ENCODE measurements around the gene NCKAP5L.

Gene NCKAP5L

DNA sequence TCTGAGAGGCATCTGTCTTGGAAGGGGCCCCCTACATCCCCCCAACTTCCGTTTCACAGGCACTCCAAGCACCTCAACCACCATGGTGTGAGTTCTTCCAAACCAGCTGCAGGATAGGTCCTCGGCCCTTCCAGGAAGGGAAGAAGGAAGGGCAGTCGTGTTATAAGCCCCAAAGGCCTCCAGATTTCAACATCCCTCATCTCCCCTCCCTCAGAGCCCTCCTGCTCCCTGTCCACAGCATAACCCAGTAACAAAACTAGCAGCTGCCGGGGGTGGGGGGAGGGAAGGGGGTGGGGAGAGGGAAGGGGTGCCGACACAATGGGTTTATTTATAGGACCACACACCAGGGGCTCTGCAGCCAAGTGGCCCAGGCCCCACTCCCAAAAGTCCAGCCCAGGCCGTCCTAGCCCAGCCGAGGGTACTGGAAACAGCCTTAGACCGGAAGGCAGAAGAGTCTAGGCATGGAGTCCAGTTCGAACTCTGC lies 18.3 kb downstream of the NCKAP5L start:
- Histone ChIP-seq H3K27me3 (ENCODE audit: control insufficient read depth in 2 of 2, insufficient read depth in 2 of 2, low read length in 2 of 2) (no peaks in the 10 kb centered on the region), H3K36me3 (ENCODE audit: control insufficient read depth in 2 of 2, insufficient read depth in 2 of 2, low read length in 2 of 2) (no peaks in the 10 kb centered on the region), H3K27ac (ENCODE audit: low read depth in 2 of 2, low read length in 2 of 2) (peak overlapping the region in 1 of 2 donors; percentile 34), H3K9me3 (ENCODE audit: control insufficient read depth in 2 of 2, low read length in 2 of 2) (no peaks in the 10 kb centered on the region), H3K9ac (ENCODE audit: low read depth in 1 of 2, low read length in 2 of 2) (no peak overlapping the region), H3K4me3 (ENCODE audit: low read length in 2 of 2) (no peak overlapping the region), H3K4me1 (ENCODE audit: control insufficient read depth in 2 of 2, insufficient read depth in 2 of 2, low read length in 2 of 2) (peaks cover 0 to 8% of the 10 kb centered on the region in 2 donors)

DNA sequence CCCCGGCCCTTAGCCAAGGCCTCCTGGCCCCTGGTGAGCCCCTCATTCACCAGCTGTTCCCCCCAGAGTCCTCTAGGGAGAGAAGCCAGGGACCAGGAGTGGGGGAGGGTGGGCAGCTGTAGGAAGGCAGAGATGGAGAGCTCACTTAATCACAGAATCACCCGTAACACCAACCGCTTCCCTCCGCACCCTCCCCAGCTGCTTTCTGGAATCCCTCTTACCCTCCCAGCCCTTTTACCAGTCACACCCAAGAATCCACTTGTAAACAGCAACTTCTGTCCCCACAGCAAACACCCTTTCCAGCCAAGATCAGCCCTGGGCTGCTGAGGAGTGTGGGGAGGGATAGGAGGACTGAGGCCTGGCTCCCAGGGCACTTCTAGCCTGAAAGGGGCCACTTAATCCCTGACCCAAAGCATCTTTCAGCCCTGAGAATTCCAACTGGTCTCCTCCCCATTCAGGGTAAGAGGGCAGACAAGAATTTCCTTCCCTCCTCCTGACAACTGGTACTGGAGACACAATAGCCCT lies 18.8 kb downstream of the NCKAP5L start:
- peaks cover 0 to 8% of the 10 kb centered on the region in 2 donors for H3K4me1 ChIP-seq (ENCODE audit: control insufficient read depth in 2 of 2, insufficient read depth in 2 of 2, low read length in 2 of 2)
- no peaks in the 10 kb centered on the region for H3K27me3 ChIP-seq (ENCODE audit: control insufficient read depth in 2 of 2, insufficient read depth in 2 of 2, low read length in 2 of 2)
- no peaks in the 10 kb centered on the region for H3K9me3 ChIP-seq (ENCODE audit: control insufficient read depth in 2 of 2, low read length in 2 of 2)
- H3K36me3 ChIP-seq (ENCODE audit: control insufficient read depth in 2 of 2, insufficient read depth in 2 of 2, low read length in 2 of 2) = no peaks in the 10 kb centered on the region
- peak overlapping the region; percentile 34 to 72 for H3K27ac ChIP-seq (ENCODE audit: low read depth in 2 of 2, low read length in 2 of 2)
- no peak overlapping the region for H3K9ac ChIP-seq (ENCODE audit: low read depth in 1 of 2, low read length in 2 of 2)
- no peak overlapping the region for H3K4me3 ChIP-seq (ENCODE audit: low read length in 2 of 2)

DNA sequence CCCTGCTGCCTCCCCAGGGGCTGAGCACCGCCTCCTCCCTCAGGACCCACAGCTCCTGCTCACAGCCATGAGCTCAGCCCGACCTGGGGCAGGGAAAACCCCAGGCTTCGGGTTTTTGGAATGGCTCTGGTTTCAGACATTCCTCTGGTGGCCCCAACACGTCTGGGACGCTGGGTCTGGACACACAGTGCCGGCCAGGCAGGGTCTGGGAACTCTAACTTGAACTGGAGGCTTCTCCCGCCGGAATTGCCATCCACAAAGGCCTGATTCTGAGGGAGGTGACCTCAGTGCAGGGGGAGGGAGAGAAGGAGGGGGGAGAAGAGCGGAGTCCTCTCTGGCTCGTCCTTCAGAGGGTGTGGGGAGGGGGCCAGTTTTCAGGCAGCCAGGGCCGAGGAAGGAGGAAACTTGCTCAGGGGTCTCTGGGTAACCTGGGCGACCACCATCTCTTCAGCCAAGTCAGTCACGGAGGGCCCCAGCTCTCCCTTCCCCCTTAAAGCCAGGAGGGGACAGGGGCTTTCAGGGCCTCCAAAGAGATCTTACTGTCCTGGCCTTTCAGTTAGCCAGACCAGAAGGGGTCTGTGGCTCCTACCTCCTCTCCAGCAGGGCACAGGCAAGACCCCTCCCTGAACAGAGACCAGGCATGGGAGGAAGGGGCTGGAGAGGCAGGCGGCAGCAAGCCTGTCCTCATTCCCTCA lies 19.4 kb downstream of the NCKAP5L start:
- Histone ChIP-seq H3K4me3 (ENCODE audit: low read length in 2 of 2) (no peak overlapping the region), H3K36me3 (ENCODE audit: control insufficient read depth in 2 of 2, insufficient read depth in 2 of 2, low read length in 2 of 2) (no peaks in the 10 kb centered on the region), H3K27me3 (ENCODE audit: control insufficient read depth in 2 of 2, insufficient read depth in 2 of 2, low read length in 2 of 2) (no peaks in the 10 kb centered on the region), H3K9ac (ENCODE audit: low read depth in 1 of 2, low read length in 2 of 2) (no peak overlapping the region), H3K27ac (ENCODE audit: low read depth in 2 of 2, low read length in 2 of 2) (peak overlapping the region; percentile 34 to 72), H3K9me3 (ENCODE audit: control insufficient read depth in 2 of 2, low read length in 2 of 2) (no peaks in the 10 kb centered on the region), H3K4me1 (ENCODE audit: control insufficient read depth in 2 of 2, insufficient read depth in 2 of 2, low read length in 2 of 2) (peaks cover 0 to 8% of the 10 kb centered on the region in 2 donors)

GRCh38 chr12:49807991-49808580 lies 20.1 kb downstream of the NCKAP5L start:
- peaks cover 0 to 8% of the 10 kb centered on the region in 2 donors for H3K4me1 ChIP-seq (ENCODE audit: control insufficient read depth in 2 of 2, insufficient read depth in 2 of 2, low read length in 2 of 2)
- no peak overlapping the region for H3K9ac ChIP-seq (ENCODE audit: low read depth in 1 of 2, low read length in 2 of 2)
- no peaks in the 10 kb centered on the region for H3K36me3 ChIP-seq (ENCODE audit: control insufficient read depth in 2 of 2, insufficient read depth in 2 of 2, low read length in 2 of 2)
- H3K9me3 ChIP-seq (ENCODE audit: control insufficient read depth in 2 of 2, low read length in 2 of 2) = no peaks in the 10 kb centered on the region
- no peak overlapping the region for H3K4me3 ChIP-seq (ENCODE audit: low read length in 2 of 2)
- H3K27me3 ChIP-seq (ENCODE audit: control insufficient read depth in 2 of 2, insufficient read depth in 2 of 2, low read length in 2 of 2) = no peaks in the 10 kb centered on the region
- H3K27ac ChIP-seq (ENCODE audit: low read depth in 2 of 2, low read length in 2 of 2) = no peak overlapping the region

GRCh38 chr12:49806877-49807276 lies 21.3 kb downstream of the NCKAP5L start:
- Histone ChIP-seq H3K27ac (ENCODE audit: low read depth in 2 of 2, low read length in 2 of 2) (no peak overlapping the region), H3K4me3 (ENCODE audit: low read length in 2 of 2) (no peak overlapping the region), H3K9ac (ENCODE audit: low read depth in 1 of 2, low read length in 2 of 2) (no peak overlapping the region), H3K36me3 (ENCODE audit: control insufficient read depth in 2 of 2, insufficient read depth in 2 of 2, low read length in 2 of 2) (no peaks in the 10 kb centered on the region), H3K27me3 (ENCODE audit: control insufficient read depth in 2 of 2, insufficient read depth in 2 of 2, low read length in 2 of 2) (no peaks in the 10 kb centered on the region), H3K9me3 (ENCODE audit: control insufficient read depth in 2 of 2, low read length in 2 of 2) (no peaks in the 10 kb centered on the region), H3K4me1 (ENCODE audit: control insufficient read depth in 2 of 2, insufficient read depth in 2 of 2, low read length in 2 of 2) (peaks cover 0 to 8% of the 10 kb centered on the region in 2 donors)

DNA sequence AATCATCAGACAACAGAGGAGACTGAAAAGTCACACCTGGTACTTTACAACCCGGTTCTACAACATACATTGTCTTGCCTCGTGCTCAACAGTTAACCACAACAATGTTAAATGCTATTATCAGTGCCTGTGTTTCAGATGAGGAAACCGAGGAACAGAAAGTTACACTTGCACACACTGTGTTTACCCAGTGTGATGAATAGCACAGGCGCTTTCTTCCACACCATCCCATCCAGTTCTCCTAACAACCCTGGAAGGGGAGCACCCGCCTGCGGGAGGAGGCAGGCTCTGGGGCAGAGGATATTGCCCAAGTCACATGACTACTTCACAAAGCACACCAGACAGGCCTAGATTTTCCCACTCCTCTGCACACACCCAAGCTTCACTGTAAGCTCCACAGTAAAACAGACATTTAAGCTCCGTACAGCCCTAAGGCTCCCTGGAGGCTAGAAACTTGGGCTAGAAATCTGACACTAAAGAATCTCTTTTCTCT lies 21.8 kb downstream of the NCKAP5L start:
- Histone ChIP-seq H3K36me3 (ENCODE audit: control insufficient read depth in 2 of 2, insufficient read depth in 2 of 2, low read length in 2 of 2) (no peaks in the 10 kb centered on the region), H3K4me3 (ENCODE audit: low read length in 2 of 2) (no peak overlapping the region), H3K4me1 (ENCODE audit: control insufficient read depth in 2 of 2, insufficient read depth in 2 of 2, low read length in 2 of 2) (peaks cover 0 to 8% of the 10 kb centered on the region in 2 donors), H3K27me3 (ENCODE audit: control insufficient read depth in 2 of 2, insufficient read depth in 2 of 2, low read length in 2 of 2) (no peaks in the 10 kb centered on the region), H3K27ac (ENCODE audit: low read depth in 2 of 2, low read length in 2 of 2) (no peak overlapping the region), H3K9me3 (ENCODE audit: control insufficient read depth in 2 of 2, low read length in 2 of 2) (no peaks in the 10 kb centered on the region), H3K9ac (ENCODE audit: low read depth in 1 of 2, low read length in 2 of 2) (no peak overlapping the region)

DNA sequence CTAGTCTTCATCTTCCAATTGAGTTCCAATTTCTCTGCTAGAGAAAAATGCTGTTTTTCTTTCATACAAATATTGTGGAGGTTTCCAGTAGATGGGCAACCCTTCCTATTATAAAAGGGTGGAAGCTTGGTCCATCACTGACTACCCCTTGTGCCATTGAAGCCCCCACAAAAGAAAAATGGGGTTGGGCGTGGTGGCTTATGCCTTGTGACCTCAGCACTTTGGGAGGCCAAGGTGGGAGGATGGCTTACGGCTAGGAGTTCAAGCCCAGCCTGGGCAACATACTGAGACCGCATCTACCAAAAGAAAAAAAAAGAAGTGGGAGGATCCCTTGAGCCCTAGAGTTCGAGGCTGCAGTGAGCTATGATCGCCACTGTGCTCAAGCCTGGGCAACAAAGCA lies 22.8 kb downstream of the NCKAP5L start:
- Histone ChIP-seq H3K9ac (ENCODE audit: low read depth in 1 of 2, low read length in 2 of 2) (no peak overlapping the region), H3K36me3 (ENCODE audit: control insufficient read depth in 2 of 2, insufficient read depth in 2 of 2, low read length in 2 of 2) (no peaks in the 10 kb centered on the region), H3K27me3 (ENCODE audit: control insufficient read depth in 2 of 2, insufficient read depth in 2 of 2, low read length in 2 of 2) (no peaks in the 10 kb centered on the region), H3K4me3 (ENCODE audit: low read length in 2 of 2) (no peak overlapping the region), H3K4me1 (ENCODE audit: control insufficient read depth in 2 of 2, insufficient read depth in 2 of 2, low read length in 2 of 2) (peaks cover 0 to 8% of the 10 kb centered on the region in 2 donors), H3K27ac (ENCODE audit: low read depth in 2 of 2, low read length in 2 of 2) (no peak overlapping the region), H3K9me3 (ENCODE audit: control insufficient read depth in 2 of 2, low read length in 2 of 2) (no peaks in the 10 kb centered on the region)

DNA sequence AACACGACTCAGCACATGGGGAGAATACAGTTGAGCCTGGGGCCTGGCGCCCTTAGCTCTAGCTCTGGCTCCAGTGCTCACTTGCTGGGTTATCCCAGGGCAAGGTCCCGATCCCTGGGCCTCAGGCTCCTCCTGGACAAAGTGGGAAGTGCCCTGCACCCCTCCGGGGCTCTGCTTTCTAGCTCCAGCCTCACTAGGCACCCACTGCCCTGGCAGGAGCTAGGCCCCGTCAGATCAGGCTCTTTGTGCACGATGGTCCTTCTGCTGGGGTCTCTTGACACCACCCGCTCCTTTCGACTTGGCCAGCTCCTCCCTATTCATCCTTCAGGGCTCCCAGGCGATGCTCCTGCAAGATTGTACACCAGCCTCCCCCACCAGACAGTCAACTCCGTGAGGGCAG lies 23.4 kb downstream of the NCKAP5L start:
- H3K27ac ChIP-seq (ENCODE audit: low read depth in 2 of 2, low read length in 2 of 2) = no peak overlapping the region
- no peak overlapping the region for H3K4me3 ChIP-seq (ENCODE audit: low read length in 2 of 2)
- no peaks in the 10 kb centered on the region for H3K27me3 ChIP-seq (ENCODE audit: control insufficient read depth in 2 of 2, insufficient read depth in 2 of 2, low read length in 2 of 2)
- peaks cover 0 to 3% of the 10 kb centered on the region in 2 donors for H3K36me3 ChIP-seq (ENCODE audit: control insufficient read depth in 2 of 2, insufficient read depth in 2 of 2, low read length in 2 of 2)
- H3K9ac ChIP-seq (ENCODE audit: low read depth in 1 of 2, low read length in 2 of 2) = no peak overlapping the region
- H3K9me3 ChIP-seq (ENCODE audit: control insufficient read depth in 2 of 2, low read length in 2 of 2) = no peaks in the 10 kb centered on the region
- H3K4me1 ChIP-seq (ENCODE audit: control insufficient read depth in 2 of 2, insufficient read depth in 2 of 2, low read length in 2 of 2) = peaks cover 0 to 8% of the 10 kb centered on the region in 2 donors

DNA sequence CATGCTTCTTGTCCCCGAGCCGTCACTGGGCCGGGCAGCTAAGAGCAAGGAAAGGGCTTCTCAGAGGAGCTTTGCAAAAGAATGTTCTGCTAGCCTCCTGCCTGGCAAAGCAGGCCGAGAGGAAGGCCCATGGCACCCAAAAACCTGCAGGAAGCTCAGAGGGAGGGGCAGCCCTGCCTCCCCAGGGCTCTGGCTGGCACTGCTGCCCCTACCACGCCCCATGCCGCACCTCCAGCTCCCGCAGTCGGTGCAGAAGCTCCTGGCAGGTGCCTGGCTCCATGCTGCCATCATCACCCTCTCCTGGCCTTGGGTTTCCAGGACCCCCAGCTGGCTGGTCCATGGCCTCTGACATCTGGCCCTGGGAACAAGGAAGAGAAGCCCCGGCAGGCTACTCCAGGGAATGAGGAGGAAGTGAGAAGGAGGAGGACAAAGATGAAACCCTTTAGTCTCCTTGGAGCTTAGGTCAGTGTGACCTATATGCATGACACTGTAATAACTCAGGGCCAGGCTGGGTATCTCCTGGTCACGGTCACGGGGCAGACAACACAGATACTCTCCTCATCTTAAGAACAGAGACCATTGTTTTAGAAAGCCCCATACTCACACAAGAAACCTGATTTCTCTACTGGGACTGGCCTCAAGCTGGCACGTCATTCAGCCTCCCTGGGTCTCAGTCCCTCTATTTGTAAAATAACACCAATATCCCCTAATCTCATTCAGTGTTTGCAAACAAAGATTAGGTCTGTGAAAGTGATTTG lies 24.3 kb downstream of the NCKAP5L start:
- Histone ChIP-seq H3K36me3 (ENCODE audit: control insufficient read depth in 2 of 2, insufficient read depth in 2 of 2, low read length in 2 of 2) (peaks cover 3% of the 10 kb centered on the region in 2 donors), H3K9ac (ENCODE audit: low read depth in 1 of 2, low read length in 2 of 2) (no peak overlapping the region)

More for the DNA sequence above, 24.3 kb downstream of the NCKAP5L start:
- H3K9me3 ChIP-seq (ENCODE audit: control insufficient read depth in 2 of 2, low read length in 2 of 2) = no peaks in the 10 kb centered on the region
- H3K27ac ChIP-seq (ENCODE audit: low read depth in 2 of 2, low read length in 2 of 2) = no peak overlapping the region
- H3K27me3 ChIP-seq (ENCODE audit: control insufficient read depth in 2 of 2, insufficient read depth in 2 of 2, low read length in 2 of 2) = no peaks in the 10 kb centered on the region
- H3K4me3 ChIP-seq (ENCODE audit: low read length in 2 of 2) = no peak overlapping the region
- H3K4me1 ChIP-seq (ENCODE audit: control insufficient read depth in 2 of 2, insufficient read depth in 2 of 2, low read length in 2 of 2) = no peaks in the 10 kb centered on the region
